Stimulated activated CD4-positive, alpha-beta T cell treated with anti-CD3 and anti-CD28 coated beads, Interleukin-1b, Interleukin-23, amount 100 ng/mL, for 1 hour (primary cell): Measurements from ENCODE around the gene DDX59.

Experiments used
- DNase-seq, 2 donors: peaks; one replicate each; pipeline ENCODE4 v3.0.0-alpha.2; 2020; ENCODE audit warnings: low read depth in 2 of 2

The DDX59 gene

DNA sequence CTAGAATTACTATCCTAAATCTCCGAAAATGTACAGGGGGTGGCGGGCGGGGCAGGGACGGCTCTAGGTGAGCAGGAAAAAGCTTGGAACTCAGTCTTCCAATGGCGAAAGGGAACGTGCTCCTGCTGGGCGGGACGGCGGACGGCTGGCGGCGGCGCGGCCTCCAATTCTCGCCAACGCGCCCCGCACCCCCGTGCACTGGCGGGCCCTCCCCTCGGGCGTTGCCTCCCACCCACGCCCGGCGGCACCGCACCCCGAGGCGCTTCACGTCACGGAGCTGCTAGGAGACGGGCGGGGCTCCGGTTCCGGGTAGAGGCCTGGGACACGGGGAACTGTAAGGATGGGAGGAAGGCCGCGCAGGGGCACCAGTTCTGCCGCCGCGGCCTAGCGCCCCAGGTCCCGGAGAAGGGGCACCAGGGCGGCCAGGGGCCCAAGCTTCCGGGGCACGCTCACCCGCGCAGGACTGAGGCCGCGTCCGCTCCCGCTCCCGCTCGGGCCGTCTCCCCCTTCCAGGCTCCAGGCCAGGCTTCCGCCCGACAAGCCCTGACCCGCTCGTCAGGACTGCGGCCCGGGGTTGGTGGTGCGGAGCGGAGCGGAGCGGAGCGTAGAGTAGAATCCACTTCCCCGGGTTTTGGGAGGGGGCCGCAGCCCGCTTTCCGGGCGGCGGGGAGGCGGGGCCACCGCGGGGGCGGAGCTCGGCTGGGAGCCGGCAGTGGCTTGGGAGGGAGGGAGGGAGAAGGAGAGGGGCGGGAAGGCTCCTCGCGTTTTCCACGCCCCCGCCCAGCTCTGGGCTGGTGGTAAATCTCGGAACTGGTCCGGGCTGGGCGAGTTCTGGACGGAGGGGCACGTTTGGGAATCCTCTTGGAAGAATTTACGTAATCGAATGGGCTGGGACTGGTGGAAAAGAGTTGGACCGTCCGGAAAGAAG, at the start of gene DDX59:
DDX59 (minus strand) TSS at position 594 of the 928 bp plus-strand sequence. CDS start 3,167 bp downstream, outside the sequence.
- DNase-seq = peak; percentile 67 to 87

DNA sequence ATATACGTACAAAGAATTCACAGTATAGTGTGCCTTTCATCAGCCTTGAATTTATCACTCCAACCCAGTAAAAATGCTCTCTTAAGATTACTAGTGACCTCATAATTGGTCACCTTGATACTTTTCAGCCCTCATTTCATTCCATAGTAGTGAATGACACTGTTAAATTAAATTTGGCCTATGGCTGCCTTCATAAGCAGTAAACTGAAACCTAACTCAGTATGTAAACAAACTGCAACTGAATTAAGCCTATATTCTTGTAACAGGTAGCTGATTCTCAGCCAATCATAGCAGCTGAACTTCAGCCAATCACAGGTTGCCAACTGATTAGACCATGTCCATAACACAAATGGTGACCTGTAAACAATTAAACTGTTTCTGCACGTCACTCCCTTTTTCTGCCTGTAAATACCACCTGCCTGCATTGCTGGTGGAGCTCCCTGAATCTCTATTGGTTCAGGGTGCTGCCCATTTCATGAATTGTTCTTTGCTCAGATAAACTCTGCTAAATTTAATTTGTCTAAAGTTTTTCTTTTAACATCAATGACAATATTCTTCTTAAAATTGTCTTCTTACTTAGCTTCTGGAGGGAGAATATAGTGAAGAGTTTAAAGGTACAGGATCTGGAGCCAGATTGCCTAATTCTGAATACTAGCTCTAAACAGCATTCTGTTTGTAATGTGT, 44.9 kb upstream of the DDX59 start:
- no peak for DNase-seq

DNA sequence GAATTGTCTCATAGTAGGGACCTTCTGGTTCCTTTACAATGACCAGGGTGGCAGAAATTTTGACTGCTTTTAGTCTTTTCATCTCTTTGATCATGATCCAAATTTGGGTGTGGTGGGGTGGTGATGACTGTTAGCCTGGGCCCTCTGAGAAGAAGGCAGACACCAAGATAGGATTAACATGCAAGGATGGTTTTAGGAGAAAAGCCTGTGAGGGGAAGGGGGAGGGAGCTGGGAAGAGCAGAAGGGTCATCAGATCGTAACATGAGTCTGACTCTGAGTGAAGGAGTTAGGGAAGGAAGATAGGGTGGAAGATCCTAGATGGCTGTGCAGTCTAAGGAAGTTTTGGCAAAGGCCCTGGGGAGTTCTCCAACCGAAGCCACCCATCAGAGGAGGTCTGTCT, 40.5 kb upstream of the DDX59 start:
- no peak for DNase-seq

DNA sequence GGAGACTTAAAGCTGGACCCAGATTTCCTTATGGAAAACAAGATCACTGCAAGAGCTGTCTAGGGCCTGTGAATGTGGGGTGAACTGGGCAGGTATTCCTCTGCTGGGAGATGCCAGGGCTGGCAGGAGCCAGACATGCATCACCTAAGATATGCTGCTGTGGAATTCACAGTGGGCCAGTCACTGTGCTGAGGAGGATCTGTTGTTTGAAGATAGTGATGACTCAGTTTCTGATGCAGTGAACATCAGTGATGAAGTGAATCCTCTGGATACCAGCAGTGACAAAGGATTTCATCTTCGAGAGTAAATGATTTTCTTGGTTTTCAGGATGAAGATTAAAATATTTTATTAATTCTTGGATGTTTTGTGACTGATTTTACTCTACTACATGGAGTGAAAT, 39.1 kb upstream of the DDX59 start:
- no peak for DNase-seq

DNA sequence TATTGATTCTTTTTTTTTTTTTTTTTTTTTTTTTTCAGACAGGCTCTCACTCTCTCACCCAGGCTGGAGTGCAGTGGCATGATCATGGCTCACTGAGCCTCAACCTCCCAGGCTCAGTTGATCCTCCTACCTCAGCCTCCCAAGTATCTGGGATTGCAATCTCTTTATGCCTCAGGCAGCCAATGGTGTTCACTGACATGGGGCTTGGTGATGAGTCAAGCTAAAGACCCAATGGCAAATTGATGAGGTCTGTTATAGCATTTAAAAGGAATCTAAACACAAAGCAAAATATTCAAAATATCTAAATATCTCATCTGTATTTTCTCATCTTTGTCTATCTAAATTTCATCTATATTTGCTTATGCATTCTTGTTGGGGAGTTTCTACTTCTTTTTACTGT, 38.5 kb upstream of the DDX59 start:
- DNase-seq = no peak

DNA sequence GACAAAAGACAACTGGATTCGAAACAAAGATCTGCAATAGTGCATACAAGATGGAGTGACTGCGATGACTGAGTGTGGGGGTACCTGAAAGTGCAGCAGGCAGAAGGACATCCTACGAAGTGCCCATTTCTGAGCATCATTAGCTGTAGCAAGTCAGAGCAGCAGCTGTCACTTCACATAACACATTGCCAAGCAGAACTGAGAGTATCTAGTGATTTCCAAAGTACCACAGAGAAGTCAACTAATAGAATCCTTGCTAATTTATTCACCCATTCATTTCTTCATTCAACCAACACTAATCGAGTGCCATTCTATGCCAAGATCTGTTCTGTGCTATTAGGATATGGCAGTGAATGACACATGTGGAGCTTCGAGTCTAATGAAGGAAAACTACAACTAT, 37.4 kb upstream of the DDX59 start:
- DNase-seq = no peak

DNA sequence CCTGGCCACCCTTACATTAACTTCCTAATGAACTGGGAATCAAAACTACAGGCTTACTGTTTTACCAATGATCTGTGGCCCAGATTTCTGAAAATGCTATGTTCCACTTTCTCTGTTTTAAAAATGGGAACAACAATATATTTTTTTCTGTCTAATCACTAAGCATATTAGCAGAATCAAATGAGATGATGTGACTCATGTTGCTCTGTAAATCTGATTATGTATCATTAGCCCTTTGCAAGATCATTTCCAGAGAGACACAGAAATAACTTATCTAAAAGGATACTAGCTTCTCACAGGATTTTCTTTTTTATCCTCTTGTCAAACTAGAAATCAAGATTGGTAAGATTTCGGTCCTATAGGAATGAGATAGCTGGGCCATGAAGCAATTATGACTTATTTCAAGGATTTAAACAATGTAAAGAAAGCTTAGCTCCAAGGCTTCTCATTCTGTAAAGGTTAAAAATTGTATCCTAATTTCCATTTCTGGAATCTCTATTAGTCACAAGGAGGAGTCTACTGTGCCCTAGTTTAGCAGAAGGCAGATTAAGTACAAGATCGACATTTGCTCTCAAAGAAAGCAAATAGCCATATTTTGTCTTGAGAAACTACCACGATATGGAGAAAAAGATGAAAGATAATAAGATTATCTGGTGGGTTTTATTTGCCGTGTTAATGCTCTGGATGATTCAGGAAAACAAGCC, 36.6 kb upstream of the DDX59 start:
- no peak for DNase-seq

DNA sequence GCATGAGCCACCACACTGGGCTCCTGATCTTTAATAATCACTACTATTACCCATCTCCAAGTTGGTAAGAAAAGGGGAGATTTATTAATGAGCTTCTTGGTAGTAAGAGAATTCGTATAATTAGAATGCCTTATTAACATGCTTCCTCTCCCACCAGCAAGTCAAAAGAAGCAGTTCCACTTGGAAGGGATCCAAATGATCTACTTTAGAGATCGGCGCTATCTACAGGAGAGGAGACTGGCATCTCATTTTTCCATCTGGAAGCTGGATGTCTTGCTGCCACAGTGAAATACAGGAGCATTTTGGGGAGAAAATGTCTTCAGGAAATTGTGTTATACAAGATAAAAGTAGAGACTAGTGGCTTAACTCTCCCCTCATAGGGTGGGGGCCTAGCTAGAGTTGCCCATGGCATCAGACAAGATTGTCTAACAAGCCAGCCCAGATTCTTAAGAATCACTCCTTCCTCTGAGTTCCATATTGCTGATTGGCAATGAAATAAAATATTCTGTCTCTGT, 35.3 kb upstream of the DDX59 start:
- DNase-seq = no peak

DNA sequence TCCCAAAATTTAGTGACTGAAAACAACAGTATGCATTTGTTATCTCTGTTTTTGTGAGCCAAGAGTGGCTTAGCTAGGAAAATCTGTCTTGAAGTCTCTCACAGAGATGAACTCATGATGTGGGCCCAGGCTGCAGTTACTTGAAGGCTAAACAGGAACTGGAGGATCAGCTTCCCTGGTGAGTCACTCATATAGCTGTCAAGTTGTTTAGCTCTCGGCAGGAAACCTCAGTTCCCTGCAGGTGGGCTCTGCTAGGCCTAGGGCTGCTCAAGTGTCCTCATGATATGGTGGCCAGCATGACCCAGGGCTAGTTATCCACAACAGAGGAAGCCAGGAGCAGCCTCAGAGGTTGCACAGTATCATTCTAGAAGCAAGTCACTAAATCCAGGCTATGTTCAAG, 30.2 kb upstream of the DDX59 start:
- DNase-seq = no peak

DNA sequence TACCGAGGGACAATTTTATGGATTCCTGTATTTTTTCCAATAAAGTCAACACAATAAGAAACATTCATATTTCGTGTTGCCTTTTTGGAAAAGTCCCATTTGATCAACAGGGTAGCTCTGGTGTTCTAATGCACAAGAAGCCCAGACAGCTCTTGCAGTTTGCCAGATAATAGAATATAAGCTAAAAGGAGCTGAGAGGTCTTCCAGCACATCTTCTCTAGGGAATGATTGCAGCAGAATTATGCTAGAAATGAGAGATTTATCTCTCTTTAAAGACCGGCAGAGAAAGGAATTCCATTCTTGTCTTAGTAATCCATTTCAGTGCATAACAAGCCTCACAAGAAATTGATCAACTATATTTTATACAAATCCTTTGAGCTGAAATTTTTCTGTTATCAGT, 25.0 kb upstream of the DDX59 start:
- no peak for DNase-seq

DNA sequence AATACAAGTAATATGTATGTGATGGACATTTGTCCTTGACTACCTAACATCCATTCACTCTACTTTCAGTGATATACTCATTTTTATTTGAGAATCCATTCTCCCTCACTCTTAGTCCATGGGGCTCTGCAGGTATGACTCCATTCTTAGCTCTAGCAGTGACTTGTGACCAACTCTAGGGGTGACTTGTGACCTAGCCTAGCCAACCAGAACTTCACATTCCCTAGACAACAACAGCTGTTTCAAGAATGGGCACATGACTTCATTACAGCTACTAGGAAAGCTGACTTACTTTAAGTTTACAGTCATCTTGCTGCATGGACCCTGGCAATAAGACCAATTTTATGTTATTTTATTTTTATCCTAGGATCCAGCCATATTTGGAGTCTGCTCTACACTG, 23.6 kb upstream of the DDX59 start:
- DNase-seq = no peak

DNA sequence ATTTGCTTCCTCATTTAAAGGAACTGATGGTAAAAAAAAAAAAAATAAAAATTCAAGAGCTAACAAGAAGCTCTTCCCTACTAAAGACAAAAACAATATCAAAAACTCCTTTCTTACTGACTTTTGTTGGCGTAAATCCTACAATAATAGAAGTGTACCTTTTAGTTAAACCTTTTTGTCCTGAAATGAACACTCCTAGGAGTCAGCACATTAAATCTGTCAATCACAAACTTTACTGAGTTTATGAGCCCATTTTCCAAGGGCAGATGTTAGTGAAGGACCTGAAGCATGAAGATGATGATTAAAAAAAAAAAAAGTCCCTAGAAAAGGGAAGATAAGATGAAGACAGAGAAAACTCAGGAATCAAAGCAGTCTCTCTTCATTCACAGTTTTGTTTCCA, 22.6 kb upstream of the DDX59 start:
- no peak for DNase-seq

DNA sequence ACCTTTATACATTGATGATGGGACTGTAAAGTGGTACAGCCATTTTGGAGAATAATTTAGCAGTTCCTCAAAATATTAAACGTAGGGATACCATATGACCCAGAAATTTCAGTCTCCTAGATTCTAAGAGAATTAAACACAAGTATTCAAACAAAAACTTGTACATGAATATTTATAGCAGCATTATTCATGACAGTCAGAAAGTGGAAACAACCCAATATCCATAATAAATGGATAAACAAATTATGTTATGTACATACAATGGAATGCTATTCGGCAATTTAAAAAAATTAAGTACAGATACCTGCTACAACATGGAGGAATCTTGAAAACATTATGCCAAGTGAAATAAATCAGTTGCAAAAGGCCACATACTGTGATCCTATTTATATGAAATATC, 16.9 kb upstream of the DDX59 start:
- DNase-seq = no peak

DNA sequence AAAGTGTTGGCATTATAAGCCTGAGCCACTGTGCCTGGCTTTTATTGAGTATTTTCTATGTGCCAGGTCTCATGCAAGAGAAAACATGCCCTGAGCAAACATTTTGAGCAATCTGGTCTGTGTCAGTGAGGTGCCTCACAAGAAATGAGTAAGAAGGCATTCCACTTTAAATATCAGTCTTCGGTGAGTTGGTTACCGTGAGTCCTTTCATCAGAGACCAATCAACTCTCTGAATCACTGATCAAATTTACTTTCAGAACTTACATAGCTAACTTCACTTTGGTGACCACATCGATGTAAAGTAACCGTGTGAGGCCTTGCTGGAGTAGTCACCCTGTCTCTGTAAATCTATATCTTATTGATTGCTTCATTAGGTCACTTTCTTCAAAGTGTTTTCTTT, 14.3 kb upstream of the DDX59 start:
- DNase-seq = no peak

DNA sequence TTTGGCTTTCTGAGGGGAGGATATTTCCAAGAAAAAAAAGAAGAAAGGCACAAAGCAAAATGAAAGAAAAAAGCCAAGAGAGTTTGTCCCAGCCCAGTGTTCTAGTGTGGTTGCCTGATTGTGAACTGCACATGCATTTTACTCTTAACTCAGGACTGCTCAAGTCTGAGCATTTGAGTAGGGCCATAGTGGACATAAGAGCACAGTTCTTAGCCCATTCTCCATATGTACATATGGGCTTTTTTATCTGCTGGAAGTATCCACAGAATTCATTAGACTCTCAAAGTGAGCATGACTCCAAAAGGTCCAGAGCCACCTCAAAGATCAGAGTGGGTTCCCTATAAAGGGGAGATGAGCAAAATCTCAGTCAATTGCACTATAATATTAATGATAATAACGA, 13.6 kb upstream of the DDX59 start:
- DNase-seq = no peak

DNA sequence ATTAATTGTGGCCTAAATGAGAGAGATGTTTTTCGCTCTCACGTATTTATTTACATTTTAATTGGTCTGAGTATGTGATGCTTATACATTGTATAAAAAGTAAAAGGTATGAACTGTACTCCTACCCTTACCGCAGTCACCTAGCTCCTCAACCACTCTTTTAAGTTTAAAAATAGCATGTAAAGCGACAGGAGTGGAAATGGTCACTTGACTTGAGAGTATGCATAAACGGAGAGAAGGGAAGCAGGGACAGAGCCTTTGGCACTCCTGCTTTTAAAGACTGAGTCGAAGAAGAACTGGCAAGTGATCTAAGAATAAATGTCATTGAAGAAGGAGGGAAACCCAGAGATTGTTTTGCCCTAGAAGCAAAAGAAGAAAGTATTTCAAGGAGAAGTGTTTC, 11.5 kb upstream of the DDX59 start:
- no peak for DNase-seq

DNA sequence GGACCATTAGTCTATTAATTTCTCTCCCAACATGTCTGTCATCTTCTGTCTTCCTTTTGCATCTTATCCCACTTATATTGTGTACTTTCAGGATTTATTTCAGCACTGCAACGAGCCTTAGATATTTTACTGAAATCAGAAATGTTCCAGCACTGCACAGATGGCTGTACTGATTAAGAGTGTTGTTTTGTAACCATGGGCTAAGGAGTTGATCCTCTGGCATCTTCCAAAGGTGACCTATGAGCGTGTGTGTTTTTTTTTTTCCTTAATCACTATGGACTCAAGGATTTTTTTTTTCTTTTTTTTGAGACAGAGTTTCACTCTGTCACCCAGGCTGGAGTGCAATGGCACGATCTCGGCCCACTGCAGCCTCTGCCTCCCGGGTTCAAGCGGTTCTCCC, 7.1 kb upstream of the DDX59 start:
- no peak for DNase-seq

DNA sequence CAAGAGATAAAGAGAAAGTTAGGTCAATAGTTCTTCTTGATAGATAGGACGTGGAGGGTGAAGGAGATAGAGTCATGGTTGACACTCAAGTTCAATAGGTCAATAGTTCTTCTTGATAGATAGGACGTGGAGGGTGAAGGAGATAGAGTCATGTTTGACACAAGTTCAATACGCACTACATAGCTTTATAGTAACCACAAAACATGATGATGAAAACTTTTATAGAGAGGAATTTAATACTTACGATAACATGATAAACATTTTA, 5.8 kb upstream of the DDX59 start:
- no peak for DNase-seq

DNA sequence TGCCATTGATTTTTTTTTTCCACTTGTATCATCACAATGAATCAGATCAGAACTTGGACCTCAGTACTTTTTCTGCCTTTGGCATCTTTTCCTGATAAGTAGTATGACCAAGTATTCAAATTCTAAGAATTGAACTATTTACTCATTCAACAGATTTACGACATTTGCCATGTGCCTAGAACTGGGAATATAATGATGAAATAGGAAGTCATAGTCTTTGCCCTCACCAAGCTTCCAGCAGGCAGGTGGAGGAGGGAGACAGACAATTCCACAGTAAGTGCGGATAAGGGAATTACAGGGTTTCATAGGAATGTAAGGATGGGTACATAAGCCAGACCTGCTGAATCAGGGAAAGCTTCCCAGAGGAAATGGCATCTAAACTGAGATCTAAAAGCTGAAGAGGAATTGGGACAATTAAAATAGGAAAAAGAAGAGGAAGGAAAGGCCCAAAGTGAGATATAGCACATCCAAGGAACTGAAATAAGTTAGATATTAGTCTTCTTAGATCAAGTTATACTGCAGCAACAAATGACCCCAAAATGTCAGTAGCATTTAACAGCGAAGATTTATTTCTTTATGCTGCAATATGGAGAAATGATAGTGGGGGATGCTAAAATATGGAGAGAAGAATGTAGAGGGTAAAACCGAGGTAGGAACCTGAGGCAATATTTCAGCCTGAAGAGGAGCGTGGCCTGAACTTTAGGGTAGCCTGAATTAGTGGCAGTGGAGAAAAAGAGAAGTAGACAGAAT, 5.3 kb upstream of the DDX59 start:
- DNase-seq = no peak

DNA sequence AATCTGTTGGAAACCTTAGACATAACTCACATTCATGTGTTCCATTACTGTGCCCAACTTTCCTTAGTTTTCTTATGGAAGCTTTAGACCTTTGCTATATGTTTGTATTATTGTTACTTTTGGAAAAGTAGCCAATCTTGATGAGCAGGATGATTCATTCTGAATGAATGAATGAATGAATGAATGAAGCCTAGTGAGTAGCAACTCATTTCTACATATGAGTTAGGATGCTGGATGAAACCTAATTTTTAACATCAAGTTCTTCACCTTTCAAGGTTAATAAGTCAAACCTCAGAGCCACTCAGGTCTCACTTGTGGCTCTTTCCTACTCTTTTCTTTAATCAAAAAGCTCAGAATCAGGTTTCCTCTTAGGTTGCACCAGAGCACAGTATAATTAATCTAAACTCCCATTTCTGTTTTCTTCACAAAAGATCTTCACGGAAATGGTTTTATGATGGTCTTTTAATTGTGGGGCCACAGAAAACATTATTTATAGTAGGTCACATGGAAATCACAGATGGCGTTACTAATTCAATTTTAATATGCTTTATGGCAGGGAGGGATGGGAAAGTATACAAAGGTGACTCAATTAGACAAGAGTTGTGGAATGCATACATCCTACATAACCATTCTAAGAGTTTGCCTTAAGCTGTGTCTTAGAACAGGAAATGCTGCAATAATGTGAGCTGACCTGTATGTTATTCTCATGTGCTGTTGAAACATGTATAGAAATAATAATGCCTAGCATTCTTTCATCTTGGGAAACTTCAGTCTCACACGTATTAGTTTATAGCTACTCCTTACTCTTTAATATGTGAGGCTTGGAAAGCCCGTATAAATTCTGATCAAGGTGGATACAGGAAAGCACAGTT, 4.5 kb upstream of the DDX59 start:
- DNase-seq = no peak

DNA sequence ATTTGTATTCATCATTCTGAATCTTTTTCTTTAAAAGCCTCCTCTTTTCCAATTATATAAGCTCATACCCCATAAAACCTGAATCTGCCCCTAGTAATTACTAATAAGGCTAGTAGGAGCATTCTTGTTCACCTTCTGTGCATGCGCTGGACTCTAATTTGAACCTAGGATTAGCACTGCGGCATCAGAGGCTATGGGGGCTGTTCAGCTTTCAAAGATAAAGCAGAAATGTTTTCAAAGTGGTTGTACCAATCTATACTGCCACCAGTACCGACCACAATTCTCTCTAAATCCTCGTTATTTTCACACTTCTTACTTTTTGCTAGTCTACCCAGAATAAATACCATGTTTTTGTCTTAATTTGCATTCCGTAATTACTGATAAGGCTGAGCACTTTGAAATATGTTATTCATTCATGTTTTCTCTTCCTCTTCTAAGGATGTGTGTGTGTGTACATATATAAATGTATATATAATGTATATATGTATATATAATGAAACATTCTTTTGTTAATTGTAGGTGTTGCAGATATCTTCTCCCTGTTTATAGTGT, 1.6 kb upstream of the DDX59 start:
- no peak for DNase-seq
